Memory B cell (primary cell): ENCODE results near the gene COL20A1.
"Not testable (repeated sequence)": the region's sequence is repeated elsewhere in the genome, so short reads cannot be mapped to it uniquely, and the experiment has no call there.

Experiments used
- ATAC-seq: fragments of 150-1000 bp; cut with Tn5 transposase; 2 replicates; pipeline ENCODE4 v1.10.0; 2021; ENCODE audit warnings: low read depth, mild to moderate bottlenecking, moderate library complexity
- DNase-seq, 2 donors: peaks; one replicate each; pipeline ENCODE4 v3.0.0; 2022; ENCODE audit warnings: low spot score in 2 of 2
- H3K27ac Mint-ChIP-seq: one replicate; pipeline ENCODE4 v1.8.0; 2022; ENCODE audit warnings: mild to moderate bottlenecking, moderate library complexity, mixed read lengths
- H3K27me3 Mint-ChIP-seq: one replicate; pipeline ENCODE4 v1.8.0; 2022; ENCODE audit warnings: mixed read lengths
- H3K36me3 Mint-ChIP-seq: one replicate; pipeline ENCODE4 v1.8.0; 2022; ENCODE audit warnings: mild to moderate bottlenecking, mixed read lengths
- H3K4me1 Mint-ChIP-seq: one replicate; pipeline ENCODE4 v1.8.0; 2022; ENCODE audit warnings: mixed read lengths
- H3K4me3 Mint-ChIP-seq: one replicate; pipeline ENCODE4 v1.8.0; 2022; ENCODE audit warnings: mild to moderate bottlenecking, moderate library complexity, mixed read lengths
- H3K9me3 Mint-ChIP-seq: one replicate; pipeline ENCODE4 v1.8.0; 2022; ENCODE audit warnings: mixed read lengths

COL20A1 gene

GRCh38 chr20:63297371-63297781 is 4.4 kb downstream of the COL20A1 start:
- no peak overlapping the region for H3K27ac Mint-ChIP-seq
- no peak for ATAC-seq
- DNase-seq, result no peak
- peaks cover 12% of the 10 kb centered on the region for H3K27me3 Mint-ChIP-seq
- no peaks in the 10 kb centered on the region for H3K4me1 Mint-ChIP-seq
- H3K36me3 Mint-ChIP-seq, result no peaks in the 10 kb centered on the region
- H3K4me3 Mint-ChIP-seq, result no peak overlapping the region
- peaks cover 3% of the 10 kb centered on the region for H3K9me3 Mint-ChIP-seq

DNA sequence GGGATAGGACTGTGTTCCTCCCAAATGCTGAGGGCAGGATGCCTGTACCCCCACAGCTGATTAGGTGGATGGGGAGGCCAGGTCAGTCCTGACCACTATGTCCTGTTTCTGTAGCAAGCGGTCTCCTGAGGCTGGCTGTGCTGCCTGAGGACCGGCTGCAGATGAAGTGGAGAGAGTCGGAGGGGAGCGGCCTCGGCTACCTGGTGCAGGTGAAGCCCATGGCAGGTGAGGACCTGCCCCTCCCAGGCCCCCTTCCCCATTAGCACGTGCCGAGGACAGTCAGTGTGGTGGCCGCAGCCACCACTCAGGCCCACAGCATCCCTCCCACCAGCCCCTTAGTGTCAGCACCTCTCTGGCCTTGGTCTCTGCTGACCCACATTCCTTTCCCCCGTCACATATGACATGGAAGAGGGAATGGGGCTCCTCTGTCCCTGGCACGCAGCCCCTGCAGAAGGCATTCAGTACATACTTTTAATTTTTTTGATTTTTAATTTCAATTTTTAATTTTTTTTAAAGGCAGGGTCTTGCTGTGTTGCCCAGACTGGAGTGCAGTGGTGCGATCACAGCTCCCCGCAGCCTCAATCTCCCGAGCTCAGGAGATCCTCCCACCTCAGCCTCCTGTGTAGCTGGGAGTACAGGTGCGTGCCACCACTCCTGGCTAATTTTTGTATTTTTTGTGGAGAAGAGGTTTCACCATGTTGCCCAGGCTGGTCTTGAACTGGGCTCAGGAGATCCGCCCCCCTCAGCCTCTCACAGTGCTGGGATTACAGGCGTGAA is 5.0 kb downstream of the COL20A1 start:
- ATAC-seq, result no peak
- DNase-seq, result no peak
- peaks cover 3% of the 10 kb centered on the region for H3K9me3 Mint-ChIP-seq
- peaks cover 2% of the 10 kb centered on the region for H3K36me3 Mint-ChIP-seq
- peaks cover 16% of the 10 kb centered on the region for H3K27me3 Mint-ChIP-seq
- H3K4me3 Mint-ChIP-seq, result no peak overlapping the region
- H3K27ac Mint-ChIP-seq, result no peak overlapping the region
- H3K4me1 Mint-ChIP-seq, result no peaks in the 10 kb centered on the region

DNA sequence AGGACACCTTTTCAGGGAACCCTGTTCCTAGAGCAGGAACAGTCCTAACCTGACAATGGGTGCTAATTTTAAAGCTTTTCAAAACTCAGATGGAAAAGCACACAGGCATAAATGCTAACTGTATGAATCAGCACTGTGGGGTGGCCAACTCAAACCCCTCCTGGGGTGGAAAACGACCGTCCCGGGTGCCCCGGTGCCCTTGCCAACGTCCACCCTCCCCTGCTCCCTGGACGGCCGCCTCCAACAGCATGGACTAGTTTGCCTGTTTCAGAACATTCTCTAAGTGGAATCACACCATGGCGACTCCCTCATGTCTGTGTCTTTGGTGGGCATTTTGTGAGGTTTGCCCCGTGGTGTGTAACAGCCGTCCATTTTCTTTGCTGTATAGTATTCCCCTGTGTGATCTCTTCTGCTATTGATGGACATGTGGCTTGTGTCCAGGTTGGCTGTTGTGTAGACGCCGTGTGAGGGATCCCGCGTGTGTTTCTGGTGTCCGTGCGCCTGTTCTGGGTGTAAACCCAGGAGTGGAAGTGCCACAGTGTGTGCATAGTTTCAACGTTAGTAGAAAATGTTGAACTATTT is 5.8 kb downstream of the COL20A1 start:
- Mint-ChIP-seq H3K27me3 (peaks cover 16% of the 10 kb centered on the region), H3K4me1 (no peaks in the 10 kb centered on the region), H3K36me3 (peaks cover 2% of the 10 kb centered on the region), H3K9me3 (peaks cover 3% of the 10 kb centered on the region), H3K27ac (no peak overlapping the region), H3K4me3 (no peak overlapping the region)
- DNase-seq, result no peak
- no peak for ATAC-seq

DNA sequence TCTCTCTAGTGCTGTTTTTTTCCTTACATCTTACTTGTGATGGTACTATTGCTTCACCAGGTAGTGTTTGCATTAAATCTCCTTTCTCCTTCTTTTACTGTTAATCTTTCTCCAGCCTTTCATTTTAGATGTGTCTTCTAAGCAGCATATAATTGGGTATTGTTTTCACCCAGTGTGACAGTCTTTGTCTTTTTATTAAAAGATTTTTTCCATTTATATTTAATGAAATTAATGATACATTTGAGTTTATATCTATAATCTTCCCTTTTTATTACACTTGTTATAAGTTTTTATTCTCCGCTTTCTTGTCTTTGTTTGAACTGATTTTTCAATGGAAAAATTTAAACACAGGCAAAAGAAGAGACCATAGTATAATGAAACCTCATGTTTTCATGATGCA is 8.7 kb downstream of the COL20A1 start:
- ATAC-seq, result no peak
- peaks cover 11% of the 10 kb centered on the region for H3K27me3 Mint-ChIP-seq
- peaks cover 2% of the 10 kb centered on the region for H3K36me3 Mint-ChIP-seq
- H3K27ac Mint-ChIP-seq, result no peak overlapping the region
- no peak for DNase-seq
- H3K4me3 Mint-ChIP-seq, result no peak overlapping the region
- H3K9me3 Mint-ChIP-seq, result peaks cover 3% of the 10 kb centered on the region
- H3K4me1 Mint-ChIP-seq, result no peaks in the 10 kb centered on the region

DNA sequence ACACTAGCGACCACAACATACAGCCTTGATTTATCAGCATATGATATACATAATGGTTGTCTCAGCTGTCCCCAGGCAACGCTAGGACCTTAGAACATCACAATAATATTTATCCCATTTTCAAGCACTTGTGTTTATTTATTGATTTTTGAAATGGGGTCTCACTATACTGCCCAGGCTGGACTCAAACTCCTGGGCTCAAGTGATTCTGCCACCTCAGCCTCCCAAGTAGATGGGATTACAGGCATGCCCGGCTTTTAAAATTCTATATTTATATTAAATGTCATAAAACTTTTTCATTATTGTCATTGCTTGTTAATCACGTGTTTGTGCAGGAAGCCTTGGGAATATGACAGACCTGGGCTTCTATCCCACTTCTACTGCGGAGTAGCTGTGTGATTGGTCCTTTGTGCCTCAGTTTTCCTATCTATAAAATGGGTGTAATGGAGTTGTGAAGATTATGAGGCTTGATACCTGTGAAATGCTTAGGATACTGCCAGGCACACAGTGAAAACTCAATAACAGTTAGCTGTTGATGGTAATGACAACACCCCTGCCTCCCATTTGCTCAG is 10.2 kb downstream of the COL20A1 start:
- H3K27me3 Mint-ChIP-seq, result peaks cover 11% of the 10 kb centered on the region

DNA sequence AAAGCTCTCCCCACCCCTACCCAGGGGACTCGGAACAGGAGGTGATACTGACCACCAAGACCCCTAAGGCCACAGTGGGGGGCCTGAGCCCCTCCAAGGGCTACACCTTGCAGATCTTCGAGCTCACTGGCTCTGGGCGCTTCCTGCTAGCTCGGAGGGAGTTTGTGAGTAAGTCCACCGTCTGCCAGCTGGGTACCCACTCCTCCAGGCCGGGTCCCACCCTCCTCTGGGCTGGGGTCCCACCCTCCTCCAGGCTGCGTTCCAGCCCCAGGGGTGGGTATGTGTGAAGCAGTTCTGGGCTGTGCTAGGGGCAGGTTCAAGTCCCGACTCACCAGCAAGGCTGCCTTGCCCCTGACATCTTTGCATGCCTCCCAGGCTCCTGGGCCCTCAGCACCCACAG is 12.4 kb downstream of the COL20A1 start:
- ATAC-seq, result no peak
- peaks cover 9% of the 10 kb centered on the region for H3K27me3 Mint-ChIP-seq
- no peaks in the 10 kb centered on the region for H3K4me1 Mint-ChIP-seq
- H3K9me3 Mint-ChIP-seq, result peaks cover 3% of the 10 kb centered on the region
- no peak for DNase-seq
- no peak overlapping the region for H3K4me3 Mint-ChIP-seq
- H3K36me3 Mint-ChIP-seq, result peaks cover 2% of the 10 kb centered on the region
- no peak overlapping the region for H3K27ac Mint-ChIP-seq

More for the DNA sequence above, 10.2 kb downstream of the COL20A1 start:
- ATAC-seq (no peak), DNase-seq (no peak)
- H3K27ac Mint-ChIP-seq, result no peak overlapping the region
- H3K36me3 Mint-ChIP-seq, result peaks cover 2% of the 10 kb centered on the region
- H3K4me1 Mint-ChIP-seq, result no peaks in the 10 kb centered on the region
- peaks cover 3% of the 10 kb centered on the region for H3K9me3 Mint-ChIP-seq
- no peak overlapping the region for H3K4me3 Mint-ChIP-seq

DNA sequence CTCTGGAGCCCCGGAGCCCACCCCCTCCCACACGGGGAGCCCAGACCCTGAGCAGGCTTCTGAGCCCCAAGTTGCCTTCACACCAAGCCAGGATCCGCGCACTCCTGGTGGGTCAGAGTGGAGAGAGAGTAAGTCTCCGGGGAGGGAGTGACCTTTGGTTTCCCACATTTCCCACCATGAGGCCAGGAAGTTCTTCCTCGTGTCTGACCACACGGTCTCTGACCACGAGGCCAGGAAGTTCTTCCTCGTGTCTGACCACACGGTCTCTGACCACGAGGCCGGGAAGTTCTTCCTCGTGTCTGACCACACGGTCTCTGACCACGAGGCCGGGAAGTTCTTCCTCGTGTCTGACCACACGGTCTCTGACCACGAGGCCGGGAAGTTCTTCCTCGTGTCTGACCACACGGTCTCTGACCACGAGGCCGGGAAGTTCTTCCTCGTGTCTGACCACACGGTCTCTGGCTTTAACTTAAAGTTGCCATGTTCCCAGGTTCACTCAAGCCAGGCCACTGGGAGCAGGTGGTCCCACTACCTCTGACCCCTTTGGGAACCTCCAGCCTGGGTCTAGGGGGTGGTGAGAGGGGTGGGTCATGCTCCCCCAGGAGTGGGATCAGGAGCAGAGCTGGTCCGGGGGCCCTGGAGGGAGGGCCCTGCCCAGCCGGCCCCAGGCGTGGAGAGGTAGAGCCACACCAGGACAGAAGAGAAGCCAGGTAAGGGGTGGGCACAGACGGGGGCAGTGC is 13.1 kb downstream of the COL20A1 start:
- not testable (repeated sequence) for H3K36me3 Mint-ChIP-seq, H3K4me3 Mint-ChIP-seq, DNase-seq, ATAC-seq, H3K27ac Mint-ChIP-seq, H3K9me3 Mint-ChIP-seq, H3K4me1 Mint-ChIP-seq
- peaks cover 10% of the 10 kb centered on the region for H3K27me3 Mint-ChIP-seq

DNA sequence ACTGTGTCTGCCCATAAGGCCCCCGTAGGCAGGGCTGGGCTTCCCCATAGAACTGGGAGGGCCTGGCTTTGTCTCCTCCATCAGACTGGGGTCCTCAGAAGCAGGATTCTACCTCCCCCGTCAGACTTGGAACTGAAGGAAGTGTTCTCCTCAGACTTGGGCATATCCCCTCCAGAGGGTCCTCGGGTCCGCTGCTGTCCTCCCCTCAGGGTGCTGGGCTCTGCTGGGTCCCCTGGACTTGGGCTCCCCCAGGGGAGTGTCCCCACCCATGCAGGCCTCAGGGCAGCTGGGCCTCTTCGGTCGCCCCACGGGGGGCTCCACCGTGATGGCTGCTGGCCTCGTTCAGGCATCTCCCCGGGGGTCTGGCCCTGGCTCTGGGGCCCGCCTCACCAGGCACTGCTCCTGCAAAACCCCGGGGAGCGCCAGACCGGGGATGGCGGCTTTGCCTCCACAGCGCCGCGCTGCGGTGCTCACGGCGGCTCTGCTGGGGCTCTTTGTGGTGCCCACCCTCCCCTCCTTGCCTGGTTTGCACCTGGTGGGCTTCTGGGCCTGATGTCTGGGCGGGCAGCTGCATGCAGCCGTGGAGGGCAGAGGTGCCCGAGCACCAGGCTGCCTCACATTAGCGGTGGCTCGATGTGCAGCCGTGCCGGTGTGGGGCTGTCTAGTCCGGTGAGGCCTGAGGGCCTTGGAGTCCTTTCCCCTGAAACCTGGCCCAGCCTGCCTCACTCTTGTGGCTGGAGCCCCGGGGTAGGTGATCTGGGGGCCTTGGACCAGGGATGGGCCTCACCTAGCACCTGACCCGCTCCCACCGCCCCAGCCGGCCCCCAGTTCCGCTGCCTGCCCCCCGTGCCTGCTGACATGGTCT is 13.9 kb downstream of the COL20A1 start:
- DNase-seq, result no peak
- peaks cover 2% of the 10 kb centered on the region for H3K36me3 Mint-ChIP-seq
- H3K9me3 Mint-ChIP-seq, result no peaks in the 10 kb centered on the region
- H3K4me3 Mint-ChIP-seq, result no peak overlapping the region
- H3K4me1 Mint-ChIP-seq, result no peaks in the 10 kb centered on the region
- ATAC-seq, result no peak
- no peak overlapping the region for H3K27ac Mint-ChIP-seq
- peaks cover 7% of the 10 kb centered on the region for H3K27me3 Mint-ChIP-seq

GRCh38 chr20:63307538-63308217 is 14.7 kb downstream of the COL20A1 start:
- Mint-ChIP-seq H3K9me3 (no peaks in the 10 kb centered on the region), H3K4me1 (no peaks in the 10 kb centered on the region), H3K36me3 (peaks cover 1% of the 10 kb centered on the region), H3K27me3 (peaks cover 5% of the 10 kb centered on the region), H3K4me3 (no peak overlapping the region), H3K27ac (no peak overlapping the region)
- ATAC-seq, result no peak
- no peak for DNase-seq

DNA sequence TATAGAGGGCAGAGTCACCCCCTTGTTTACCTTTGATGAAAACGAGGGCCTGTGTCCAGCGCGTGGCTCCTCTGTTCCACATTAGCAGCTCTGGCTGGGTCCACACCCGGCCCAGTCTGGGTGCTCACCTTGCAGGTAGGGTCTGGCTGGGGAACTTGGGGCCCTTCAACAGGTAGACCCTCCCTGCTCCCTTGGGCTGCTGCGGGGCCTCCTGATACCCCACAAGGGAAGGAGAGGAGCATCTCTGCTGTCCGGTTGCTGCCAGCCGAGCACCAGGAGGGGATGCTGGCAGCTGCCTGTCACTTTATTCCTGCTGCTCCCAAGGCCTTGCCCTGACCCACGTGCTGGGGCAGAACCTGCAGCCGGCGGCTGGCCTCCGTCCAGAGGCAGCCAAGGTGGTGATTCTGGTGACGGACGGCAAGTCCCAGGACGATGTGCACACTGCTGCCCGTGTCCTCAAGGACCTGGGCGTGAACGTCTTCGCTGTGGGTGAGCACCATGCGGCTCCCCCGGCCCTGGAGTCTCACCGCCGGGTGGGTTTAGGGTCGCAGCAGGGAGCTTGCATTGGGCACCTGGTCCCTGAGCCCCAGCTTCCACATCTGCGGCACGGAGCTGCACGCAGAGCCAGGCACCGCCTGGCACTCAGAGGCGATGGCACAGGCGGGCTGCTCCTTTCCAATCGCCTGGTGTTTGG is 15.4 kb downstream of the COL20A1 start:
- H3K27ac Mint-ChIP-seq, result no peak overlapping the region
- DNase-seq (no peak), ATAC-seq (no peak)
- peaks cover 5% of the 10 kb centered on the region for H3K27me3 Mint-ChIP-seq
- H3K9me3 Mint-ChIP-seq, result no peaks in the 10 kb centered on the region
- H3K36me3 Mint-ChIP-seq, result no peaks in the 10 kb centered on the region
- H3K4me1 Mint-ChIP-seq, result no peaks in the 10 kb centered on the region
- H3K4me3 Mint-ChIP-seq, result no peak overlapping the region

- DNase-seq, result no peak
- ATAC-seq, result no peak
- H3K4me1 Mint-ChIP-seq, result no peaks in the 10 kb centered on the region
- no peaks in the 10 kb centered on the region for H3K36me3 Mint-ChIP-seq
- no peaks in the 10 kb centered on the region for H3K9me3 Mint-ChIP-seq
- H3K27ac Mint-ChIP-seq, result no peak overlapping the region
- H3K4me3 Mint-ChIP-seq, result no peak overlapping the region
- H3K27me3 Mint-ChIP-seq, result peaks cover 5% of the 10 kb centered on the region
Measured at GRCh38 chr20:63309261-63310071, 16.5 kb downstream of the COL20A1 start.
